ENCODE measurements around the gene AGO4.

DNA sequence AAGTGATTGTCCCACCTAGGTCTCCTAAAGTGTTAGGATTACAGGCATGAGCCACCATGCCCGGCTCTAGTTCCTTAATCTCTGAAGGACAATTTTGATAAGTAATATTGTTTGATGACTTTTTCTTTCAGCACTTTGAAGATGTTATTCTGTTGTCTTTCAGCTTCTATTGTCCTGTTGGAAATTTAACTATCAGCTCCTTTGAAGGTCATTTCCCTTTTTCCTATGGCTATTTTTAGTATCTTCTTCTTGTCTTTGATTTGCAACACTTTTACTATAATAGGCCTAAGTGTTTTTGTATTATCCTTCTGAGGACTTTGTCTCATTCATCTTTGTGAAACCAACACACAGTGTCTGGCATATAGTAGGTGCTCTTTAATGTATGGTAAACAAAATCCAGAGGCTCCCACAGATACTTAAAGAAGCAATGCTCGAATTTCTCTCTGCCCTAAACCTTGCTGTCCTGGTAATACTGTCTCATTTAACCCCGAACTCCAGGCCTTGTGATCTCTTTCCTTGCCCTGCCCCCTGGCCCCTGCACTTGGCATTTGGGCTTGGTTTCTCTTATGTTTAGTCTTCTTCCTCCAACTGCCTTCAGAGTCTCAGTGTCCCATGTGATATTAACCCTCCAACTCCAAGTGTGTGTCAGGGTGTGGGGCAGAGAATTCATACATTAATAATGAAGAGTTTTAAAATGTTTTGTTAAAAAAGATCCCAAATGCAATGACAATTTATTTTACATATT lies 56.2 kb downstream of the AGO4 start:
- TF ChIP-seq GATA2 (IDR thresholded peaks at IDR 0.05; ENCODE audit: low read depth, low read length) (no peak), GATA3 (IDR thresholded peaks at IDR 0.05; ENCODE audit: low read depth, low read length) (no peak)

Data from SH-SY5Y (cell line).